Activated CD4-positive, alpha-beta T cell treated with anti-CD3 and anti-CD28 coated beads, Interleukin-2, amount 10 ng/mL, durations not matched to agents 24 days and 14 days (primary cell): ENCODE measurements around the gene ZRANB3. TPM values are rescaled to one million over a fixed set of nuclear protein-coding genes. Genes with fewer than 3 reads are reported as not detected.
A peak's percentile ranks its signal among the peaks of the same experiment; 100 is the strongest.
"Not testable (repeated sequence)": the region's sequence is repeated elsewhere in the genome, so short reads cannot be mapped to it uniquely, and the experiment has no call there.

Experiments
- DNase-seq: peaks from one replicate; pipeline ENCODE4 v3.0.0; 2022
- H3K27ac Mint-ChIP-seq: one replicate; pipeline ENCODE4 v1.8.0; 2022; ENCODE audit warnings: mild to moderate bottlenecking, mixed read lengths
- H3K27me3 Mint-ChIP-seq: one replicate; pipeline ENCODE4 v1.8.0; 2022; ENCODE audit warnings: mixed read lengths
- H3K36me3 Mint-ChIP-seq: one replicate; pipeline ENCODE4 v1.8.0; 2022; ENCODE audit warnings: low read depth, mild to moderate bottlenecking, mixed read lengths
- H3K4me1 Mint-ChIP-seq: one replicate; pipeline ENCODE4 v1.8.0; 2021; ENCODE audit warnings: mixed read lengths
- H3K4me3 Mint-ChIP-seq: one replicate; pipeline ENCODE4 v1.8.0; 2022; ENCODE audit warnings: mild to moderate bottlenecking, moderate library complexity, mixed read lengths
- H3K9me3 Mint-ChIP-seq: one replicate; pipeline ENCODE4 v1.8.0; 2021; ENCODE audit warnings: mixed read lengths
- intact Hi-C: fragments of 100-400 bp; cut with micrococcal nuclease; formaldehyde crosslinking; loops from one replicate; pipeline ENCODE4 v1.15.1; 2023
- total RNA-seq: library from RNA; stranded (reverse); gene quantifications from 2 replicates; pipeline ENCODE4 v1.2.3, GENCODE V29; 2022

Gene ZRANB3
- total RNA-seq, 1 donor from 2014 or later, result 6.8 TPM

- H3K27ac Mint-ChIP-seq, result no peak within 1 kb of the TSS
- H3K4me3 Mint-ChIP-seq, result no peak within 1 kb of the TSS
- no peaks in the 10 kb centered on the region for H3K27me3 Mint-ChIP-seq
- H3K4me1 Mint-ChIP-seq, result peaks cover 29% of the 10 kb centered on the region
- DNase-seq, result peak; percentile 97
- peaks cover 6% of the 10 kb centered on the region for H3K36me3 Mint-ChIP-seq
- intact Hi-C loops, result loop anchor here (1.0 to 10.0 kb wide), 11 partner anchors 127 to 851 kb away; partner anchors contain the start of genes CCNT2, CXCR4, DARS1 and MCM6
- no peaks in the 10 kb centered on the region for H3K9me3 Mint-ChIP-seq
These were observed 496 bp upstream of the ZRANB3 start, which contains the start of gene R3HDM1 for GRCh38 chr2:135531231-135532197. TSS of gene R3HDM1 (plus strand) at chr2:135531484. CDS start at chr2:135604846, 73,362 bp downstream.

- DNase-seq, result no peak
- Mint-ChIP-seq H3K4me3 (no peak overlapping the region), H3K9me3 (peaks cover 3% of the 10 kb centered on the region), H3K36me3 (peaks cover 7% of the 10 kb centered on the region), H3K4me1 (peaks cover 21% of the 10 kb centered on the region), H3K27ac (no peak overlapping the region), H3K27me3 (no peaks in the 10 kb centered on the region)
- intact Hi-C loops, result no loop called here
These were observed 3.0 kb downstream of the ZRANB3 start for GRCh38 chr2:135528006-135528405.

- Mint-ChIP-seq H3K36me3 (peaks cover 15% of the 10 kb centered on the region), H3K27ac (no peak overlapping the region), H3K9me3 (peaks cover 9% of the 10 kb centered on the region), H3K4me1 (peaks cover 14% of the 10 kb centered on the region), H3K27me3 (no peaks in the 10 kb centered on the region), H3K4me3 (no peak overlapping the region)
- no peak for DNase-seq
- intact Hi-C loops, result no loop called here
These were observed 5.2 kb downstream of the ZRANB3 start for GRCh38 chr2:135525786-135526185.

GRCh38 chr2:135512099-135512498 lies 18.9 kb downstream of the ZRANB3 start:
- peaks cover 2% of the 10 kb centered on the region for H3K36me3 Mint-ChIP-seq
- no peak for DNase-seq
- H3K9me3 Mint-ChIP-seq, result peaks cover 14% of the 10 kb centered on the region
- H3K27ac Mint-ChIP-seq, result no peak overlapping the region
- no peaks in the 10 kb centered on the region for H3K27me3 Mint-ChIP-seq
- intact Hi-C loops, result no loop called here
- H3K4me3 Mint-ChIP-seq, result no peak overlapping the region
- peaks cover 6% of the 10 kb centered on the region for H3K4me1 Mint-ChIP-seq

- H3K27me3 Mint-ChIP-seq, result no peaks in the 10 kb centered on the region
- H3K4me1 Mint-ChIP-seq, result peaks cover 6% of the 10 kb centered on the region
- H3K27ac Mint-ChIP-seq, result no peak overlapping the region
- intact Hi-C loops, result no loop called here
- H3K4me3 Mint-ChIP-seq, result no peak overlapping the region
- peaks cover 14% of the 10 kb centered on the region for H3K9me3 Mint-ChIP-seq
- DNase-seq, result no peak
- peaks cover 2% of the 10 kb centered on the region for H3K36me3 Mint-ChIP-seq
These were observed 20.4 kb downstream of the ZRANB3 start for GRCh38 chr2:135510577-135510976.

- Mint-ChIP-seq H3K27ac (no peak overlapping the region), H3K27me3 (no peaks in the 10 kb centered on the region), H3K36me3 (peaks cover 7% of the 10 kb centered on the region), H3K9me3 (peaks cover 13% of the 10 kb centered on the region), H3K4me1 (no peaks in the 10 kb centered on the region), H3K4me3 (no peak overlapping the region)
- DNase-seq, result no peak
- intact Hi-C loops, result no loop called here
These were observed 26.2 kb downstream of the ZRANB3 start for GRCh38 chr2:135504811-135505210.

GRCh38 chr2:135498588-135498987 lies 32.4 kb downstream of the ZRANB3 start:
- H3K4me1 Mint-ChIP-seq, intact Hi-C loops, H3K27me3 Mint-ChIP-seq, H3K4me3 Mint-ChIP-seq, DNase-seq, H3K27ac Mint-ChIP-seq: not testable (repeated sequence)
- Mint-ChIP-seq H3K9me3 (peaks cover 26% of the 10 kb centered on the region), H3K36me3 (peaks cover 15% of the 10 kb centered on the region)

- no peak for DNase-seq
- Mint-ChIP-seq H3K4me1 (no peaks in the 10 kb centered on the region), H3K4me3 (no peak overlapping the region), H3K36me3 (peaks cover 14% of the 10 kb centered on the region), H3K27me3 (no peaks in the 10 kb centered on the region), H3K9me3 (peaks cover 20% of the 10 kb centered on the region), H3K27ac (no peak overlapping the region)
- intact Hi-C loops, result no loop called here
These were observed 36.1 kb downstream of the ZRANB3 start for GRCh38 chr2:135494917-135495316.

GRCh38 chr2:135494503-135494902 lies 36.5 kb downstream of the ZRANB3 start:
- no peak overlapping the region for H3K27ac Mint-ChIP-seq
- H3K4me1 Mint-ChIP-seq, result no peaks in the 10 kb centered on the region
- no peaks in the 10 kb centered on the region for H3K27me3 Mint-ChIP-seq
- intact Hi-C loops, result no loop called here
- DNase-seq, result no peak
- H3K36me3 Mint-ChIP-seq, result peaks cover 12% of the 10 kb centered on the region
- peaks cover 17% of the 10 kb centered on the region for H3K9me3 Mint-ChIP-seq
- no peak overlapping the region for H3K4me3 Mint-ChIP-seq

GRCh38 chr2:135490376-135490775 lies 40.6 kb downstream of the ZRANB3 start:
- Mint-ChIP-seq H3K27me3 (no peaks in the 10 kb centered on the region), H3K4me1 (no peaks in the 10 kb centered on the region), H3K4me3 (no peak overlapping the region), H3K36me3 (peaks cover 6% of the 10 kb centered on the region), H3K27ac (no peak overlapping the region), H3K9me3 (peaks cover 10% of the 10 kb centered on the region)
- no peak for DNase-seq
- intact Hi-C loops, result no loop called here

GRCh38 chr2:135485441-135485840 lies 45.6 kb downstream of the ZRANB3 start:
- no peaks in the 10 kb centered on the region for H3K27me3 Mint-ChIP-seq
- DNase-seq, result no peak
- no peaks in the 10 kb centered on the region for H3K4me1 Mint-ChIP-seq
- no peak overlapping the region for H3K4me3 Mint-ChIP-seq
- H3K9me3 Mint-ChIP-seq, result peaks cover 9% of the 10 kb centered on the region
- peaks cover 8% of the 10 kb centered on the region for H3K36me3 Mint-ChIP-seq
- intact Hi-C loops, result no loop called here
- H3K27ac Mint-ChIP-seq, result no peak overlapping the region

GRCh38 chr2:135475128-135475527 lies 55.9 kb downstream of the ZRANB3 start:
- no peaks in the 10 kb centered on the region for H3K4me1 Mint-ChIP-seq
- no peaks in the 10 kb centered on the region for H3K36me3 Mint-ChIP-seq
- intact Hi-C loops, result loop anchor here (10.0 kb wide), 1 partner anchor 470 kb away; no protein-coding TSS in a partner anchor
- H3K27me3 Mint-ChIP-seq, result no peaks in the 10 kb centered on the region
- no peak for DNase-seq
- H3K4me3 Mint-ChIP-seq, result no peak overlapping the region
- no peak overlapping the region for H3K27ac Mint-ChIP-seq
- no peaks in the 10 kb centered on the region for H3K9me3 Mint-ChIP-seq

GRCh38 chr2:135473567-135473966 lies 57.5 kb downstream of the ZRANB3 start:
- intact Hi-C loops, result loop anchor here (1.0 to 10.0 kb wide), 3 partner anchors 129 to 469 kb away; no protein-coding TSS in a partner anchor
- no peaks in the 10 kb centered on the region for H3K4me1 Mint-ChIP-seq
- no peak overlapping the region for H3K27ac Mint-ChIP-seq
- no peak overlapping the region for H3K4me3 Mint-ChIP-seq
- DNase-seq, result peak; percentile 68
- no peaks in the 10 kb centered on the region for H3K36me3 Mint-ChIP-seq
- no peaks in the 10 kb centered on the region for H3K27me3 Mint-ChIP-seq
- H3K9me3 Mint-ChIP-seq, result no peaks in the 10 kb centered on the region

- Mint-ChIP-seq H3K4me3 (no peak overlapping the region), H3K27me3 (no peaks in the 10 kb centered on the region), H3K36me3 (no peaks in the 10 kb centered on the region), H3K27ac (no peak overlapping the region), H3K9me3 (no peaks in the 10 kb centered on the region), H3K4me1 (no peaks in the 10 kb centered on the region)
- intact Hi-C loops, result loop anchor here (5.0 to 10.0 kb wide), 2 partner anchors 131 to 466 kb away; no protein-coding TSS in a partner anchor
- DNase-seq, result no peak
These were observed 59.9 kb downstream of the ZRANB3 start for GRCh38 chr2:135471106-135471505.
